Panc1 (cell line): ENCODE data around the gene CHERP. TPM values are rescaled to one million over a fixed set of nuclear protein-coding genes. Genes with fewer than 3 reads are reported as not detected.

ENCODE experiments used
- ATAC-seq: fragments of 200-7000 bp; cut with Tn5 transposase; 2 replicates; pipeline ENCODE4 v1.9.1; 2020; ENCODE audit warnings: mild to moderate bottlenecking, moderate library complexity
- BruUV-seq: library from RNA; stranded (reverse); fragments of 400-500 nt; replicated peaks from 2 replicates; lab custom pipeline; 2021; lab: Mats Ljungman, UMichigan
- CTCF ChIA-PET: fragments of 300-600 bp; sonication (Branson Sonifier 250); formaldehyde crosslinking; loops from one replicate; lab custom pipeline; 2022; ENCODE audit warnings: antibody characterized with exemption; lab: Charles Lee
- POLR2A ChIA-PET: fragments of 300-600 bp; sonication (Branson Sonifier 250); formaldehyde crosslinking; loops from one replicate; lab custom pipeline; 2022; ENCODE audit warnings: antibody characterized with exemption; lab: Charles Lee
- DNase-seq: peaks from one replicate; pipeline ENCODE4 v3.0.0-alpha.2; 2010; ENCODE audit warnings: low read depth, low spot score
- H3K27ac ChIP-seq: 2 replicates; pipeline ENCODE4 v1.5.1; 2011; ENCODE audit warnings: mild to moderate bottlenecking, low read length, inconsistent platforms
- H3K27me3 ChIP-seq: fragments of 200-500 bp; sonication (Bioruptor generic); 2 replicates; pipeline ENCODE4 v1.6.0; 2014; ENCODE audit warnings: low read length, inconsistent platforms; ENCODE audit not compliant: control insufficient read depth, insufficient read depth
- H3K36me3 ChIP-seq: fragments of 200-500 bp; sonication (Bioruptor generic); 2 replicates; pipeline ENCODE4 v1.5.1; 2014; ENCODE audit warnings: inconsistent platforms, mild to moderate bottlenecking, low read length, moderate library complexity; ENCODE audit not compliant: control insufficient read depth, insufficient read depth
- H3K4me1 ChIP-seq: 2 replicates; pipeline ENCODE4 v1.5.1; 2011; ENCODE audit warnings: inconsistent platforms, mild to moderate bottlenecking, low read length, moderate library complexity; ENCODE audit not compliant: control insufficient read depth, insufficient read depth
- H3K4me3 ChIP-seq, 2 experiments: 2 replicates each; pipeline ENCODE4 v1.5.1; 2011 to 2012; ENCODE audit warnings: low read depth in 2 of 2, low read length in 2 of 2, mild to moderate bottlenecking in 2 of 2, inconsistent platforms in 1 of 2, moderate library complexity in 1 of 2
- H3K9me3 ChIP-seq: fragments of 200-500 bp; sonication (Bioruptor generic); 2 replicates; pipeline ENCODE4 v1.5.1; 2014; ENCODE audit warnings: low read depth, mild to moderate bottlenecking, inconsistent platforms, low read length, moderate library complexity; ENCODE audit not compliant: control insufficient read depth, insufficient read depth
- POLR2AphosphoS5 ChIP-seq: IDR thresholded peaks from 2 replicates; pipeline ENCODE4 v1.6.1; 2012; ENCODE audit warnings: mild to moderate bottlenecking, low read depth, low read length, moderate library complexity
- REST ChIP-seq, 2 experiments: IDR thresholded peaks; 2 replicates each; pipeline ENCODE4 v1.6.1; 2011 to 2012; ENCODE audit warnings: low read depth in 2 of 2, control low read depth in 1 of 2, low read length in 1 of 2, mild to moderate bottlenecking in 1 of 2, moderate library complexity in 1 of 2; ENCODE audit not compliant: insufficient read depth in 1 of 2
- SIN3A ChIP-seq: IDR thresholded peaks from 2 replicates; pipeline ENCODE4 v1.6.1; 2012; ENCODE audit warnings: low read depth, mild to moderate bottlenecking, low read length, moderate library complexity, borderline replicate concordance; ENCODE audit not compliant: insufficient read depth
- TCF7L2 ChIP-seq: IDR thresholded peaks from 2 replicates; pipeline ENCODE4 v1.6.1; 2011; ENCODE audit warnings: mild to moderate bottlenecking, low read depth, low read length, inconsistent platforms
- in situ Hi-C: cut with HindIII; loops from 2 replicates; pipeline ENCODE4 v1.10.0; 2016; ENCODE audit warnings: low sequenced_read_pairs, low pct_unique_long_range_greater_than_20kb
- intact Hi-C: fragments of 100-400 bp; cut with micrococcal nuclease; formaldehyde crosslinking; loops from one replicate; pipeline ENCODE4 v1.10.0; 2022; ENCODE audit not compliant: unreplicated experiment
- total RNA-seq: library from RNA; stranded (reverse); gene quantifications from one replicate; pipeline ENCODE4 v1.2.1, GENCODE V29; 2021; ENCODE audit not compliant: unreplicated experiment
- TF ChIP-seq, protein P1 (sequence below): fragments of 450-650 bp; IDR thresholded peaks from 2 replicates; pipeline ENCODE4 v1.5.1; 2017; ENCODE audit warnings: mild to moderate bottlenecking

The CHERP gene
- total RNA-seq, 1 experiment from 2014 or later = 48.3 TPM

- peaks cover 4% of the 10 kb centered on the region; the same call in 1 of the 2 replicates for H3K36me3 ChIP-seq
- TF ChIP-seq POLR2AphosphoS5 (no peak), SIN3A (no peak), REST (IDR thresholded peaks at IDR 0.05; ENCODE audit: insufficient read depth in 1 of 2, low read depth in 2 of 2, low read length in 1 of 2) (no peak)
- TF ChIP-seq, protein P1, sequence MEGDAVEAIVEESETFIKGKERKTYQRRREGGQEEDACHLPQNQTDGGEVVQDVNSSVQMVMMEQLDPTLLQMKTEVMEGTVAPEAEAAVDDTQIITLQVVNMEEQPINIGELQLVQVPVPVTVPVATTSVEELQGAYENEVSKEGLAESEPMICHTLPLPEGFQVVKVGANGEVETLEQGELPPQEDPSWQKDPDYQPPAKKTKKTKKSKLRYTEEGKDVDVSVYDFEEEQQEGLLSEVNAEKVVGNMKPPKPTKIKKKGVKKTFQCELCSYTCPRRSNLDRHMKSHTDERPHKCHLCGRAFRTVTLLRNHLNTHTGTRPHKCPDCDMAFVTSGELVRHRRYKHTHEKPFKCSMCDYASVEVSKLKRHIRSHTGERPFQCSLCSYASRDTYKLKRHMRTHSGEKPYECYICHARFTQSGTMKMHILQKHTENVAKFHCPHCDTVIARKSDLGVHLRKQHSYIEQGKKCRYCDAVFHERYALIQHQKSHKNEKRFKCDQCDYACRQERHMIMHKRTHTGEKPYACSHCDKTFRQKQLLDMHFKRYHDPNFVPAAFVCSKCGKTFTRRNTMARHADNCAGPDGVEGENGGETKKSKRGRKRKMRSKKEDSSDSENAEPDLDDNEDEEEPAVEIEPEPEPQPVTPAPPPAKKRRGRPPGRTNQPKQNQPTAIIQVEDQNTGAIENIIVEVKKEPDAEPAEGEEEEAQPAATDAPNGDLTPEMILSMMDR = no peak
- in situ Hi-C loops = no loop called here
These were observed 23.9 kb upstream of the CHERP start for GRCh38 chr19:16566161-16566560.

GRCh38 chr19:16564842-16565241, 22.6 kb upstream of the CHERP start:
- no peak for DNase-seq
- intact Hi-C loops = no loop called here

More at GRCh38 chr19:16566161-16566560, 23.9 kb upstream of the CHERP start:
- Histone ChIP-seq H3K27me3 (no peaks in the 10 kb centered on the region), H3K27ac (no peak overlapping the region), H3K4me3 (no peak overlapping the region), H3K9me3 (no peaks in the 10 kb centered on the region), H3K4me1 (peaks cover 3% of the 10 kb centered on the region)
- DNase-seq = no peak
- CTCF ChIA-PET = no interaction called here
- POLR2A ChIA-PET = no interaction called here
- BruUV-seq = no TSS peak
- intact Hi-C loops = no loop called here
- no peak for ATAC-seq

More at GRCh38 chr19:16564842-16565241, 22.6 kb upstream of the CHERP start:
- Histone ChIP-seq H3K27ac (no peak overlapping the region), H3K27me3 (no peaks in the 10 kb centered on the region), H3K36me3 (peaks cover 4% of the 10 kb centered on the region; the same call in 1 of the 2 replicates), H3K4me3 (no peak overlapping the region), H3K9me3 (no peaks in the 10 kb centered on the region), H3K4me1 (no peaks in the 10 kb centered on the region; the same call in 1 of the 2 replicates)
- POLR2A ChIA-PET = no interaction called here
- in situ Hi-C loops = no loop called here
- no peak for ATAC-seq
- no peak for TF ChIP-seq SIN3A
- TF ChIP-seq, protein P1 = no peak
- no peak for TF ChIP-seq TCF7L2
- TF ChIP-seq POLR2AphosphoS5 = no peak
- no peak for TF ChIP-seq REST (IDR thresholded peaks at IDR 0.05; ENCODE audit: insufficient read depth in 1 of 2, low read depth in 2 of 2, low read length in 1 of 2)
- no TSS peak for BruUV-seq
- CTCF ChIA-PET = no interaction called here
